Activated T-helper 17 cell treated with anti-CD3 and anti-CD28 coated beads, Interleukin-2, amount 50 U/mL, for 72 hours (primary cell): ENCODE results near the gene TMEM11. TPM values are rescaled to one million over a fixed set of nuclear protein-coding genes. Genes with fewer than 3 reads are reported as not detected.

Experiments used
- ATAC-seq: fragments of 150-1000 bp; cut with Tn5 transposase; replicated peaks from 2 replicates; pipeline ENCODE4 v1.10.0; 2021; ENCODE audit warnings: mild to moderate bottlenecking, moderate library complexity
- H3K27ac Mint-ChIP-seq: one replicate; pipeline ENCODE4 v1.8.0; 2022; ENCODE audit warnings: mixed read lengths
- H3K27me3 Mint-ChIP-seq: one replicate; pipeline ENCODE4 v1.8.0; 2022; ENCODE audit warnings: mixed read lengths
- H3K36me3 Mint-ChIP-seq: one replicate; pipeline ENCODE4 v1.8.0; 2022; ENCODE audit warnings: low read depth, mild to moderate bottlenecking, mixed read lengths
- H3K4me1 Mint-ChIP-seq: one replicate; pipeline ENCODE4 v1.8.0; 2022; ENCODE audit warnings: mixed read lengths
- H3K4me3 Mint-ChIP-seq: one replicate; pipeline ENCODE4 v1.8.0; 2022; ENCODE audit warnings: mild to moderate bottlenecking, mixed read lengths
- H3K9me3 Mint-ChIP-seq: one replicate; pipeline ENCODE4 v1.8.0; 2022; ENCODE audit warnings: mixed read lengths
- total RNA-seq, 2 donors: library from RNA; stranded (reverse); gene quantifications; one replicate each; pipeline ENCODE4 v1.2.3, GENCODE V29; 2022

TMEM11 gene
- total RNA-seq, 2 donors from 2014 or later, result 14.3 to 28.5 TPM

- peaks cover 11% of the 10 kb centered on the region for H3K9me3 Mint-ChIP-seq
- H3K27ac Mint-ChIP-seq, result peak overlapping the region; percentile 35
- peak; percentile 86 for ATAC-seq
- H3K36me3 Mint-ChIP-seq, result no peaks in the 10 kb centered on the region
- H3K4me3 Mint-ChIP-seq, result no peak overlapping the region
- H3K4me1 Mint-ChIP-seq, result peaks cover 11% of the 10 kb centered on the region
- no peaks in the 10 kb centered on the region for H3K27me3 Mint-ChIP-seq
Observed at GRCh38 chr17:21157586-21158370, 56.2 kb downstream of the TMEM11 start.

GRCh38 chr17:21152731-21153130, 61.2 kb downstream of the TMEM11 start:
- H3K9me3 Mint-ChIP-seq, result peaks cover 13% of the 10 kb centered on the region
- no peak overlapping the region for H3K27ac Mint-ChIP-seq
- no peaks in the 10 kb centered on the region for H3K36me3 Mint-ChIP-seq
- H3K27me3 Mint-ChIP-seq, result no peaks in the 10 kb centered on the region
- no peak for ATAC-seq
- no peak overlapping the region for H3K4me3 Mint-ChIP-seq
- no peaks in the 10 kb centered on the region for H3K4me1 Mint-ChIP-seq

- no peaks in the 10 kb centered on the region for H3K27me3 Mint-ChIP-seq
- no peak overlapping the region for H3K27ac Mint-ChIP-seq
- peaks cover 13% of the 10 kb centered on the region for H3K9me3 Mint-ChIP-seq
- H3K4me3 Mint-ChIP-seq, result no peak overlapping the region
- ATAC-seq, result no peak
- H3K36me3 Mint-ChIP-seq, result peaks cover 14% of the 10 kb centered on the region
- no peaks in the 10 kb centered on the region for H3K4me1 Mint-ChIP-seq
Observed at GRCh38 chr17:21149621-21150020, 64.3 kb downstream of the TMEM11 start.

Other genes with a start within 250 kb of the TMEM11 start
- 100 to 1,000 TPM; 136 to 143 TPM for gene USP22, start 171.2 kb downstream of the TMEM11 start, total RNA-seq
- 10 to 100 TPM in 1 of 2 donors, 1 to 10 TPM in 1; 7.3 to 16.9 TPM for gene DHRS7B, start 87.2 kb downstream of the TMEM11 start, total RNA-seq
- 1 to 10 TPM; 1.8 to 2.3 TPM for gene NATD1, start 39.2 kb upstream of the TMEM11 start, total RNA-seq
- 100 to 1,000 TPM; 107 to 112 TPM for gene MAP2K3, start 70.5 kb upstream of the TMEM11 start, total RNA-seq
- under 1 TPM in 1 of 2 donors, not detected in 1; 0.05 TPM for gene KCNJ12, start 162.2 kb upstream of the TMEM11 start, total RNA-seq